ENCODE results near the gene F7.

DNA sequence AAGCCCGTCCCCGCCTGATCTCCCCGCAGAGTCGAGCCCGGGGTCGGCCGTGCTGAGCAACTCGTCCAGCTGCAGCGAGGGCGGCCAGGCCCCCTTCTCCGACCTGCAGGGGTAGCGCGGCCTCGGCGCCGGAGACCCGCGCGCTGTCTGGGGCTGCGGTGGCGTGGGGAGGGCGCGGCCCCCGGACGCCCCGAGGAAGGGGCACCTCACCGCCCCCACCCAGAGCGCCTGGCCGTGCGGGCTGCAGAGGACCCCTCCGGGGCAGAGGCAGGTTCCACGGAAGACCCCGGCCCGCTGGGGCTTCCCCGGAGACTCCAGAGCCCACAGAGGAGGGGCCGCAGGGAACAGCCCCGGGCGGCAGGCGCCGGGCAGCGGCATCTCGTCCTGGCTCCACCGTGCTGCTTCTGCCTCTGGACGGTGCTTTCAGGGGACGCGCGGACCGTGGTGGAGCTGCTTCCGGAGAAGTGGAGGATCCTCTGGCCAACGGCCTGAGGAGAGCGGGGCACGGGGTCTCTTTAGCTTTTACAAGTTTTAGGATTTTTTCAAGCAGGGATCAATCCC is 8.8 kb upstream of the F7 start:
- TF ChIP-seq POLR2A (IDR thresholded peaks at IDR 0.05; ENCODE audit: low read depth, low read length) (no peak), POLR2AphosphoS5 (IDR thresholded peaks at IDR 0.05; ENCODE audit: low read depth, low read length) (no peak), TAF1 (IDR thresholded peaks at IDR 0.05; ENCODE audit: borderline replicate concordance, low read depth, low read length) (no peak)
